Keratinocyte (primary cell): Measurements from ENCODE around the gene DHCR7. TPM values are rescaled to one million over a fixed set of nuclear protein-coding genes. Genes with fewer than 3 reads are reported as not detected.

Source experiments
- DNase-seq: peaks from one replicate; pipeline ENCODE4 v3.0.0-alpha.2; 2011; ENCODE audit warnings: low read depth, missing footprints, low spot score
- FAIRE-seq: peaks from 2 replicates; lab custom pipeline; 2011; peaks lifted over from hg19 to GRCh38; lab: Jason Lieb, UNC
- H2AFZ ChIP-seq: 2 replicates; pipeline ENCODE4 v1.6.0; 2012; ENCODE audit warnings: low read length, control low read depth, inconsistent platforms; ENCODE audit not compliant: control insufficient read depth
- H3K27ac ChIP-seq: 2 replicates; pipeline ENCODE4 v1.5.1; 2011; ENCODE audit warnings: low read length; ENCODE audit not compliant: control insufficient read depth, insufficient read depth
- H3K27me3 ChIP-seq: 3 replicates; pipeline ENCODE4 v1.6.0; 2011; ENCODE audit warnings: low read length; ENCODE audit not compliant: control insufficient read depth, insufficient read depth; ENCODE audit errors: extremely low read depth
- H3K36me3 ChIP-seq, 2 experiments: 2 replicates in 1 of 2; 3 replicates in 1 of 2; pipeline ENCODE4 v1.5.1; 2011; ENCODE audit warnings: low read length in 2 of 2, mild to moderate bottlenecking in 1 of 2; ENCODE audit not compliant: control insufficient read depth in 2 of 2, insufficient read depth in 2 of 2; ENCODE audit errors: extremely low read depth in 1 of 2
- H3K4me1 ChIP-seq: 3 replicates; pipeline ENCODE4 v1.5.1; 2011; ENCODE audit warnings: low read length; ENCODE audit not compliant: control insufficient read depth, insufficient read depth; ENCODE audit errors: extremely low read depth
- H3K4me2 ChIP-seq: 3 replicates; pipeline ENCODE4 v1.6.0; 2011; ENCODE audit warnings: low read depth, low read length; ENCODE audit not compliant: control insufficient read depth, insufficient read depth; ENCODE audit errors: extremely low read depth
- H3K4me3 ChIP-seq, 3 experiments: fragments of 200-600 bp in 1 of 3; sonication (generic) in 1 of 3; 2 replicates in 2 of 3; 3 replicates in 1 of 3; pipeline ENCODE4 v1.5.1; 2011 to 2016; ENCODE audit warnings: low read length in 3 of 3, mild to moderate bottlenecking in 3 of 3, control low read depth in 2 of 3, inconsistent platforms in 1 of 3, low read depth in 1 of 3, mixed read lengths in 1 of 3, mixed run types in 1 of 3, moderate library complexity in 1 of 3; ENCODE audit not compliant: control insufficient read depth in 2 of 3, insufficient read depth in 2 of 3; ENCODE audit errors: extremely low read depth in 1 of 3
- H3K79me2 ChIP-seq: 2 replicates; pipeline ENCODE4 v1.6.0; 2012; ENCODE audit warnings: low read length; ENCODE audit not compliant: control insufficient read depth, insufficient read depth
- H3K9ac ChIP-seq: 3 replicates; pipeline ENCODE4 v1.6.0; 2011; ENCODE audit warnings: low read length; ENCODE audit not compliant: control insufficient read depth, insufficient read depth; ENCODE audit errors: extremely low read depth
- H3K9me1 ChIP-seq: 3 replicates; pipeline ENCODE4 v1.6.0; 2011; ENCODE audit warnings: low read length; ENCODE audit not compliant: control insufficient read depth, insufficient read depth; ENCODE audit errors: extremely low read depth
- H3K9me3 ChIP-seq: 2 replicates; pipeline ENCODE4 v1.5.1; 2012; ENCODE audit warnings: low read depth, low read length; ENCODE audit not compliant: control insufficient read depth
- H4K20me1 ChIP-seq: 3 replicates; pipeline ENCODE4 v1.6.0; 2011; ENCODE audit warnings: low read length; ENCODE audit not compliant: control insufficient read depth, insufficient read depth; ENCODE audit errors: extremely low read depth
- CTCF ChIP-seq, 3 experiments: IDR thresholded peaks in 1 of 3; conservative IDR thresholded peaks in 1 of 3; optimal IDR thresholded peaks in 1 of 3; 2 replicates in 2 of 3; 3 replicates in 1 of 3; pipeline versions ENCODE3 to v1.5.1; 2011; ENCODE audit warnings: low read length in 3 of 3, mild to moderate bottlenecking in 3 of 3, moderate library complexity in 2 of 3, control low read depth in 1 of 3, inconsistent platforms in 1 of 3; ENCODE audit not compliant: insufficient read depth in 2 of 3; ENCODE audit errors: extremely low read depth in 1 of 3
- EZH2 ChIP-seq: IDR thresholded peaks from one replicate; pipeline ENCODE4 v1.6.1; 2012; ENCODE audit warnings: inconsistent platforms, mild to moderate bottlenecking, low read length, moderate library complexity
- dilution Hi-C: fragments of 300-500 bp; cut with MboI; formaldehyde crosslinking; loops from one replicate; pipeline ENCODE4 v1.7.0; 2020; ENCODE audit warnings: low sequenced_read_pairs; ENCODE audit not compliant: extremely low pct_ligation_motif_present
- polyA plus RNA-seq, 5 experiments: library from polyadenylated mRNA; depleted of rRNA in 3 of 5; stranded (reverse) in 3 of 5; stranded (forward) in 1 of 5; unstranded in 1 of 5; fragments of >200 nt; gene quantifications; 1 replicate in 1 of 5; 2 replicates in 3 of 5; 3 replicates in 1 of 5; pipeline versions ENCODE4 v1.2.1 to v1.2.3, GENCODE V29; 2011 to 2012; ENCODE audit warnings: missing spikeins in 2 of 5, low read depth in 1 of 5, low replicate concordance in 1 of 5

DHCR7 gene
- polyA plus RNA-seq, 1 donor (not counting 4 experiments of a cell fraction or from before 2014, with no cell fraction given): 143 TPM

- Histone ChIP-seq H3K27me3 (peaks cover 7% of the 10 kb centered on the region), H3K4me3 (no peak overlapping the region), H3K9ac (no peak overlapping the region), H3K9me3 (peaks cover 4% of the 10 kb centered on the region), H3K4me2 (no peak overlapping the region), H3K79me2 (no peaks in the 10 kb centered on the region), H3K4me1 (no peaks in the 10 kb centered on the region), H3K9me1 (no peaks in the 10 kb centered on the region), H4K20me1 (no peaks in the 10 kb centered on the region), H3K27ac (no peak overlapping the region), H2AFZ (no peak overlapping the region), H3K36me3 (no peaks in the 10 kb centered on the region)
- no peak for FAIRE-seq
- no peak for DNase-seq
- dilution Hi-C loops: no loop called here
- no peak for TF ChIP-seq CTCF (optimal IDR thresholded peaks at IDR 0.05 in 1 of 3, IDR thresholded peaks at IDR 0.05 in 1 of 3, conservative IDR thresholded peaks at IDR 0.05 in 1 of 3; ENCODE audit: extremely low read depth in 1 of 3, insufficient read depth in 2 of 3, low read length in 3 of 3)
- no peak for TF ChIP-seq EZH2
These were observed 48.9 kb downstream of the DHCR7 start for GRCh38 chr11:71399341-71399740.

GRCh38 chr11:71397961-71398360 lies 50.2 kb downstream of the DHCR7 start:
- no peak for FAIRE-seq
- Histone ChIP-seq H3K27me3 (peaks cover 8% of the 10 kb centered on the region), H3K9me3 (peaks cover 3% of the 10 kb centered on the region), H3K9ac (no peak overlapping the region), H4K20me1 (no peaks in the 10 kb centered on the region), H3K4me3 (no peak overlapping the region), H2AFZ (no peak overlapping the region), H3K27ac (no peak overlapping the region), H3K4me2 (no peak overlapping the region), H3K79me2 (no peaks in the 10 kb centered on the region), H3K36me3 (no peaks in the 10 kb centered on the region), H3K4me1 (no peaks in the 10 kb centered on the region), H3K9me1 (no peaks in the 10 kb centered on the region)
- no peak for DNase-seq
- no peak for TF ChIP-seq EZH2
- TF ChIP-seq CTCF (optimal IDR thresholded peaks at IDR 0.05 in 1 of 3, IDR thresholded peaks at IDR 0.05 in 1 of 3, conservative IDR thresholded peaks at IDR 0.05 in 1 of 3; ENCODE audit: extremely low read depth in 1 of 3, insufficient read depth in 2 of 3, low read length in 3 of 3): no peak
- dilution Hi-C loops: no loop called here
